MG63 (cell line): Measurements from ENCODE around the gene CTPS2. TPM values are rescaled to one million over a fixed set of nuclear protein-coding genes. Genes with fewer than 3 reads are reported as not detected.
A peak's percentile ranks its signal among the peaks of the same experiment; 100 is the strongest.
"Not testable (repeated sequence)": the region's sequence is repeated elsewhere in the genome, so short reads cannot be mapped to it uniquely, and the experiment has no call there.

Experiments
- DNase-seq: peaks from one replicate; pipeline ENCODE4 v3.0.0-alpha.2; 2020
- H3K27me3 ChIP-seq: fragments of 250-450 bp; sonication (Bioruptor Pico); 2 replicates; pipeline ENCODE4 v1.5.1; 2020; ENCODE audit warnings: mild to moderate bottlenecking, moderate library complexity
- H3K36me3 ChIP-seq: fragments of 250-450 bp; sonication (Bioruptor Pico); 2 replicates; pipeline ENCODE4 v1.5.1; 2020; ENCODE audit warnings: mild to moderate bottlenecking, moderate library complexity
- H3K4me3 ChIP-seq: fragments of 250-450 bp; sonication (Bioruptor Pico); 2 replicates; pipeline ENCODE4 v1.5.1; 2020; ENCODE audit warnings: mild to moderate bottlenecking, moderate library complexity
- H3K9me3 ChIP-seq: fragments of 250-450 bp; sonication (Bioruptor Pico); 2 replicates; pipeline ENCODE4 v1.5.1; 2020; ENCODE audit warnings: mild to moderate bottlenecking, moderate library complexity
- total RNA-seq: library from RNA; depleted of rRNA; stranded (reverse); fragments of >200 nt; shearing (Covaris generic); gene quantifications from 2 replicates; pipeline ENCODE4 v1.2.3, GENCODE V29; 2014; ENCODE audit warnings: low replicate concordance; rRNA removed

CTPS2 gene, protein sequence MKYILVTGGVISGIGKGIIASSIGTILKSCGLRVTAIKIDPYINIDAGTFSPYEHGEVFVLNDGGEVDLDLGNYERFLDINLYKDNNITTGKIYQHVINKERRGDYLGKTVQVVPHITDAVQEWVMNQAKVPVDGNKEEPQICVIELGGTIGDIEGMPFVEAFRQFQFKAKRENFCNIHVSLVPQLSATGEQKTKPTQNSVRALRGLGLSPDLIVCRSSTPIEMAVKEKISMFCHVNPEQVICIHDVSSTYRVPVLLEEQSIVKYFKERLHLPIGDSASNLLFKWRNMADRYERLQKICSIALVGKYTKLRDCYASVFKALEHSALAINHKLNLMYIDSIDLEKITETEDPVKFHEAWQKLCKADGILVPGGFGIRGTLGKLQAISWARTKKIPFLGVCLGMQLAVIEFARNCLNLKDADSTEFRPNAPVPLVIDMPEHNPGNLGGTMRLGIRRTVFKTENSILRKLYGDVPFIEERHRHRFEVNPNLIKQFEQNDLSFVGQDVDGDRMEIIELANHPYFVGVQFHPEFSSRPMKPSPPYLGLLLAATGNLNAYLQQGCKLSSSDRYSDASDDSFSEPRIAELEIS
- total RNA-seq, result 9.2 and 13.2 TPM in 2 replicates

DNA sequence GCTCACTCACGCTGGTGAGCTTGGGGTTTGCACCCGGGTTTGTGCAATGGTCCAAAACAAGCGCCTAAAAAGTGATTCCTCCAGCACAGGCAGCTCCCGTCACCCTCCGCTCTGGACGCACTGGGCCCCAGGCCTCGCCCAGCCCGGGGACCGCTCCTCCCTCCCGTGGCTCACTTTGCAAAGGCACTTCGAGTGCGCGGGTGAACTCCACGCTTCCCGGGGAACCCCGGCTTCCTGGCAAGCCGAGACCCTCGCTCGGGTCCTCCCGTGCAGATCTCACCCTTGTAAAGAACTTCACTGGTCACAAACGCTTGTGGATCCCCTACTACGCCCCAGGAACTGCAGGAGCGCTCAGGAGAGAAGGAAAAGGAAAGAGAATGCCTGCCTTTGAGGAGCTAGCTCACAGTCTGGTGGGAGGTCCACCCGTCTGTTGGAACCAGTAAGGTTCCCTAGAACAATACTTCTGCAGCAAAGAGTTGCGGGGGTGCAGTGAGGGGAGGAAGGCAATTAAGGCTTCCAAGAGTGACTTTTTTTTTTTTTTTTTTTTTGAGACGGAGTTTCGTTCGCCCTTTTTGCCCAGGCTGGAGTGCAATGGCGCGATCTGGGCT, at the start of gene CTPS2:
CTPS2 (minus strand) TSS at position 122 of the 608 bp plus-strand sequence. CDS start 9,767 bp downstream, outside the sequence.
- no peaks in the 10 kb centered on the region for H3K27me3 ChIP-seq
- peak; percentile 76 for DNase-seq
- no peaks in the 10 kb centered on the region for H3K9me3 ChIP-seq
- peak within 1 kb of the TSS; percentile 64 for H3K4me3 ChIP-seq
- H3K36me3 ChIP-seq, result no peaks in the 10 kb centered on the region; the same call in 1 of the 2 replicates

DNA sequence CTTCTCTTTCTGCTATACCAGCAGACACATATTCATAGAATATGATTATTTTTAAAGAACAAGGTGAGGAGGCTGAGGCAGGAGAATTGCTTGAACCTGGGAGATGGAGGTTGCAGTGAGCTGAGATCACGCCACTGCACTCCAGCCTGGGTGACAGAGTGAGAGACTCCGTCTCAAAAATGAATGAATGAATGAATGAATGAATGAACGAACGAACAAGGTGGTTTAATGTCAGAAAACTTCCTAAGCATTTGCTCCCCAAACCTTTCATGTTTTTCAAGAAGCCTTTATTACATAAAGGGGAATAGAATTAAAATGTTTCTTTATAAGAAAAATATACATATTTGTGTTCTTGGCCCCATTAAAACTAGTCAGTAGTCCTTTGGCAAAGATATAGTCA, 49.0 kb upstream of the CTPS2 start:
- H3K27me3 ChIP-seq, H3K36me3 ChIP-seq, H3K9me3 ChIP-seq, H3K4me3 ChIP-seq, DNase-seq: not testable (repeated sequence)

DNA sequence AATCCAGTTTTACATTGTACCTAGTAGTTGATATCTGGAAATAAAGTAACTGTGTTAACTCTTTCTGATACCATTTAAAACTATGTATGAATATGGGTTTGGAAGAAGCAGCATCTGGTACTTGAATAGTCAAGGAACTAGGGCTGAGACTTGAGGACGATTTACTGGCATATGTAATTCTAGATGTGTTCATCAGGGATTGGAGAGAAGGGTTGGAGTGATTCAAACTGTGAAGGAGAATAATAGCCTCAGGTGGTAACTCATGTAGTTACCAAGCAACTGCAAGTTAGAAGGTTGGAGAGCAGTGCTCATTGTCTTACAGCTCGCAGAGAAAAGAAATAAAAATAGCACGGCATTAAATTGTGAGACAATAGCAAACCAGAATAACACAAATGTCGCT, 44.3 kb upstream of the CTPS2 start:
- H3K27me3 ChIP-seq, result no peaks in the 10 kb centered on the region
- DNase-seq, result no peak
- peaks cover 4% of the 10 kb centered on the region for H3K36me3 ChIP-seq
- no peak overlapping the region for H3K4me3 ChIP-seq
- H3K9me3 ChIP-seq, result no peaks in the 10 kb centered on the region

DNA sequence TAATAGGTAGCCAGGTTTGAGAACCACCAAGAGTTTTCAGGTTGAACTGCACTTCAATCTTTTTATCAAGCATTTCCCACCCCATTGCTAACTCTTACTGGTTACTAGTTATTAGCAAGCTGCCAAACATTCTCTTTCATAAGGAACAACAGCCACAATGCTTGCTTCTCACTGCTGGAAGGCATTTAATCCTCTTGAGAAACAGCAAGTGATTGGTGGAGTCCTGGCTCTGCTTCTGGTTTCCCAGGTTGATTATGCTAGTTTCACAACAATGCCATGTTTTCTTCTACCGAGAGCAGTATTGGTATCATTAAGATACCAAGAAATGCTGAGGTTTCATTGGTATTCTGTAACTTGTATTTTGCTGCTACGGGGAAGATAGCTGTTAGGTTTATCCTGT, 41.5 kb upstream of the CTPS2 start:
- DNase-seq, result no peak
- no peaks in the 10 kb centered on the region for H3K36me3 ChIP-seq

DNA sequence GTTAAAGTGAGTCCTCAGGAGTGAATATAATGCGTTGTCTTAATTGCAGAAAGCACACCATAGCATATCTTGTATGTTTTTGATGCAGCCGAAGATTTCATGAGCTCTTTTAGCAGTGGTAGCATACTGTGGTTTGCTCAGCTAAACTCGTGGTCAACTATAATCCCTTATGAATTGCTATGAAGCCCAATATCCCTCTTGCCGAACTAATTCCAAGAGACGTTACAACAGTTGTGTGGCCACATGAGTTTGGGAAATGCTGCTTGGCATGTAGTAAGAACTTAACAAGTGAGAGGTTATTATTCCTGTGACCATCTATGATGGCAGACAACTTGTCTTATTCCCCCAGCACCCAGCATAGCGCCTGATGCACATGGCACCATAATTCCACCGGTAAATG, 37.7 kb upstream of the CTPS2 start:
- no peaks in the 10 kb centered on the region for H3K9me3 ChIP-seq
- no peak overlapping the region for H3K4me3 ChIP-seq
- peaks cover 6% of the 10 kb centered on the region for H3K36me3 ChIP-seq
- DNase-seq, result no peak
- H3K27me3 ChIP-seq, result no peaks in the 10 kb centered on the region

More for the DNA sequence above, 41.5 kb upstream of the CTPS2 start:
- Histone ChIP-seq H3K4me3 (no peak overlapping the region), H3K27me3 (no peaks in the 10 kb centered on the region), H3K9me3 (no peaks in the 10 kb centered on the region)

DNA sequence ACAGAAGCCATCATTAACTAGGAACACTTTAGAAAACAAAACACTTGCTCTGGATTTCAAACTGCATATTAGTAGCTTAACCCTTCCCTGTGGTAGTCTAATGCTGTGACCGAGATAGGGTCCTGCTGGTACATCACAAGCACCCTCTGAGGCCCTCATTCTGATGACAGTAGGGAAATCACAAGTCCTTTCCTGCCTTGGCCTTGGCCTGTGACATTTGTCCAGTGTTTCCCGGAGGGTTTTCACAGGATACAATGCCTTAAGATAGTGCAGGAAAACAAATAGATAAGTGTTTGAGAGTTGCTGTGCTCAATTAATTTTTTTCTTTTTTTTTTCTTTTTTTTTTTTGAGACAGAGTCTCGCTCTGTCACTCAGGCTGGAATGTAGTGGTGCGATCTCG, 36.0 kb upstream of the CTPS2 start:
- no peaks in the 10 kb centered on the region for H3K9me3 ChIP-seq
- H3K27me3 ChIP-seq, result no peaks in the 10 kb centered on the region
- DNase-seq, result no peak
- peaks cover 9% of the 10 kb centered on the region for H3K36me3 ChIP-seq
- H3K4me3 ChIP-seq, result no peak overlapping the region

DNA sequence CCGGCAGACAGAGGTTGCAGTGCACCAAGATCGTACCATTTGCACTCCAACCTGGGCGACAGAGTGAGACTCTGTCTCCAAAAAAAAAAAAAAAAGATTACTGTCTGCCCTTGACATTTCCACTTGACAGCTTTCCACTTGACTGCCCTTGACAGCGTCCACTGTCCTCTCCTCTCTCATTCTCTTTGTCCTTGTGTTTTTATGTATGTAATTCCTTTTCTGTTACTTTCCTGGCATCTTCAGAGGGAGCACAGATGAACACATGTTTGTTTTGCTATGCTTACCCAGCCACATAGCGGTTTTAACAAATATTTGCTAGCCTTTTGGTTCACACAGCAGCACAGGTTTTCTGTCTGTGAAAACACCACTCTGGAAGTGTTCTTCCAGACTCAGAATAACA, 33.2 kb upstream of the CTPS2 start:
- Histone ChIP-seq H3K4me3 (no peak overlapping the region), H3K27me3 (no peaks in the 10 kb centered on the region), H3K36me3 (peaks cover 9% of the 10 kb centered on the region), H3K9me3 (no peaks in the 10 kb centered on the region)
- no peak for DNase-seq

DNA sequence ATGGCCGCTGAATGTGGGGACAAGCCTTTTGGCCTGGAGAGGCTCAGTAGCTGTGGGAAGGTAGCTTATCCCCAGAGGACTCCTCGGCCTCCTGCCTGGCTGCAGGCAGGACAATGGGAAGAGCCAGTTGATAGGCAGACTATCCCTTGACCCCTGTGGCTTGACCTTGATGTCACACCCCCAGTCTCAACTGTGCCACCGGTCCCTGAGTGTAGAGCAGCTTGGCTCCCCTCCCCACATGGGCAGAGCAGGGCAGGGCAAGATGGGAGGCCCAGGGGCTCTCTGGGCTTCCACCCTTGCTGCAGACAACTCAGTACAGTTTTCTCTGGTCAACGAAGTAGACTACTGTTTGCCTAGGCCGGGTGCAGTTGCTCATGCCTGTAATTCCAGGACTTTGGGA, 32.6 kb upstream of the CTPS2 start:
- no peak for DNase-seq
- no peak overlapping the region for H3K4me3 ChIP-seq
- H3K36me3 ChIP-seq, result peaks cover 11% of the 10 kb centered on the region

DNA sequence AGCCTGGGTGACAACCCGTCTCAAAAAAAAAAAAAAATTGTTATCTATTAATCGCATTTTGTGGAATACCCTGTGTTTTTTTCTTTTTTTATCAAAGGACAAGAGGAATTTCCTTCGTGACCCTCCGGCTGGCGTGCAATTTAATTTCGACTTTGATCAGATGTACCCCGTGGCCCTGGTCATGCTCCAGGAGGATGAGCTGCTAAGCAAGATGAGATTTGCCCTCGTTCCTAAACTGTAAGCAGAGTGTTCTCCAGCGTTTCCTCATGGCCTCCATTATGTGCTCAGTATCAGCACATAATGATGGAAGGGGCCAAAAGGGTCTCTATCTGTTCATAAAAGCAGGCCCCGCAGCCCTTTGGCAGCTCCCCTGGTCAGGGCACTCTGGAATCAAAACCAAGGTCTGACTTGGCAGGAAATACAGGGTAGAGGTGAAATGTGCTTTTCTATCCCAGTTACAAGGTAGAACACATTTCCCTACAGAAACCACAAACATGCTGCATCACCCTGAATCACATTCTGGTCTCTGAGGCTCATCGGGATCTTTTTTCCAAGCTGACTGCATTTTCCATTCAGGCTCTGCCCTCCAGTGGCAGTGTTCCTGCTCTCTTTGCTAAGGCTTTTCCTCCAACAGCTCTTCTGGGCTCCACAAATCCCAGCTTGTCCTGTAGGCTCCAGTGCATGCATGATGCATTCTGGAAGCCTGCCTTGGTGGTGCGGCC, 31.3 kb upstream of the CTPS2 start:
- Histone ChIP-seq H3K9me3 (no peaks in the 10 kb centered on the region), H3K4me3 (no peak overlapping the region), H3K36me3 (peaks cover 11% of the 10 kb centered on the region), H3K27me3 (no peaks in the 10 kb centered on the region)
- peak; percentile 16 for DNase-seq

More for the DNA sequence above, 32.6 kb upstream of the CTPS2 start:
- Histone ChIP-seq H3K27me3 (no peaks in the 10 kb centered on the region), H3K9me3 (no peaks in the 10 kb centered on the region)

DNA sequence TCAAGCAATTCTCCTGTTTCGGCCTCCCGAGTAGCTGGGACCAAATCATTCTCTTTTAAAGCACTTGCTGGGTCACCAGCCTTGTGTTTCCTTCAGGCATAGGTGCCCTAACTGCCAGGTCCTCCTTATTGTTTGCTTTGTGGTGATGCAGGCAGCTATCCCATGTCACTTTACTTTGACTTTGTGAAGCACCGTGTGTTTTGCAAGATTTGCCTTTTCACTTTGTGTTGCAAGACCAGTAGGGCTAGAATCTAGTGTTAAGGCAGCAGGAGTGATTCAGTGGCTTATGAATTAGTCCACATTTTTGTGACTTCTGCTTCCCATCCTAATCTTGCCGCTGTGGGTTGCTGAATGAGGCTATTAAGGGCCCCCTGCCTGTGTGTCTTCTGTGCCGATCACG, 27.1 kb upstream of the CTPS2 start:
- no peak for DNase-seq
- Histone ChIP-seq H3K4me3 (no peak overlapping the region), H3K36me3 (peaks cover 21% of the 10 kb centered on the region), H3K27me3 (no peaks in the 10 kb centered on the region), H3K9me3 (no peaks in the 10 kb centered on the region)

DNA sequence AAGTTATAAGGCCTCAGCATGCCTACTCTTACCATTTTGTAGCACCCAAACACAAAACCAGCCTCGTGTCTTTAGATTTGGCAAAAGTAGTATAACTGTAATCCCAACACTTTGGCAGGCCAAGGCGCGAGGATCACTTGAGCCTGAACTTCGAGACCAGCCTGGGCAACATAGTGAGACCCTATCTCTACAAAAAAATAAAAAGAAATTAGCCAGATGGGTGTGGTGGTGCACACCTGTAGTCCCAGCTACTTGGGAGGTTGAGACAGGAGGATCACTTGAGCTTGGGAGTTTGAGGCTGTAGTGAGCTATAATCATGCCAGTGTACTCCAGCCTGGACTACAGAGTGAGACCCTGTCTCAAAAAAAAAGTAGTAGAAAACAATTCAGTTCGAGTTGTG, 24.6 kb upstream of the CTPS2 start:
- no peak overlapping the region for H3K4me3 ChIP-seq
- no peak for DNase-seq
- H3K9me3 ChIP-seq, result no peaks in the 10 kb centered on the region
- H3K36me3 ChIP-seq, result peaks cover 18% of the 10 kb centered on the region
- H3K27me3 ChIP-seq, result no peaks in the 10 kb centered on the region

DNA sequence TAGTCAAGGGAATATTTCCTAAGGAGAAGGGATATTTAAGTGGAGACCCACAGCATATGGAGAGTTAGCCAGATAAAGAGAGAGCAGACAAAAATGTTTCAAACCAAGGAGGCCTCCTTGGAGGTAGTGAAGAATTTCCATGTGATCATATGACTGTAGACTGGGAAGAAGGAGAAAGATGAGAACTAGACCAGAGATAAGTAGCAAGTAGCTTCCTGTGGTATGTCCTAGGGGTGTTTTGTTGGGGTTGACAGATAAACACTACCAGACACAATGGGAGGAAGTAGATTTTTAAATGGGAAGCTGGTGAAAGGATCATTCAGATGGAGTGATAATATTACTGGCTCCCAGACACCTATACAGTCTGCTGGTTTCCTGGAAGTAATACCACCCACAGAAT, 20.5 kb upstream of the CTPS2 start:
- no peak for DNase-seq
- peaks cover 16% of the 10 kb centered on the region; the same call in 1 of the 2 replicates for H3K36me3 ChIP-seq
- H3K4me3 ChIP-seq, result no peak overlapping the region

DNA sequence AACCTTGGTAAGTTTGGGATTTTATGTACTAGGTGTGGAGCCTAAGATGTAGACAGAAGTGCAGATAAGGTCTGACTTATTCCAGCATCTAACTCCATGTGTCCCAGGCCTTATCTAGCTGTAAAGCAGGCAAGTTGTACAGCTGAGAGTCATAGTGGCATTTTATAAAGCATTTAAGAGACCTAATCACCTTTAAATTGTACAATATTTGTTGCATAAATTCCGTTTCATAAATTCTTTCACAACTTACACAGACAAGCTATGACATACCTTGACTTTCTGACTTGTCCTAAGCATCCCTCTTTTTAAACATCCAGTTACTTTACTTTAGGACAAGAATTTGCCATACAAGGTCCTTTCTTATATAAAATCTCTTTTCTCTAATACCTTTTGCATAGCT, 18.0 kb upstream of the CTPS2 start:
- DNase-seq, result no peak
- Histone ChIP-seq H3K27me3 (no peaks in the 10 kb centered on the region), H3K9me3 (no peaks in the 10 kb centered on the region), H3K4me3 (no peak overlapping the region), H3K36me3 (0 out of 2 replicates have a peak, but pooled peaks cover 3% of the 10 kb centered on the region)

More for the DNA sequence above, 20.5 kb upstream of the CTPS2 start:
- Histone ChIP-seq H3K27me3 (no peaks in the 10 kb centered on the region), H3K9me3 (no peaks in the 10 kb centered on the region)

DNA sequence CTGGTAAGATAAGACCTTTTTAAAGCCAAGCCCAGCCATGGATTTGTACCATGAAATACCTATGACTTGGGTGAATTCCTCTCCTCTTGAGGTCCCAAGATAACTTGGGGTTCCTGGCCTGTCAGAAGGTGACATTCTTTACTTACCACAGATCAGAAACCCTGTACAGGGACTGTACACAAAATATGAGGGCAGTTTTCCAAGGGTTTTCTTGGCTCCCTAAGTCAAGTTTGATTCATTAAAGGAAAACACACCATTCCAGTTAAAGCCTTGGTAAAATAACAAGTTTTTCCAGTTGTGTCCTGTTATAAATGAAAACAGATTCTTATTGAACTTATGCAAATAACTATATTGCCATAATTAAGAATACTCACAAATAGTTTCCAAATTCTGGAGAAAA, 15.2 kb upstream of the CTPS2 start:
- Histone ChIP-seq H3K36me3 (no peaks in the 10 kb centered on the region; the same call in 1 of the 2 replicates), H3K4me3 (no peak overlapping the region), H3K9me3 (no peaks in the 10 kb centered on the region), H3K27me3 (no peaks in the 10 kb centered on the region)
- DNase-seq, result no peak

DNA sequence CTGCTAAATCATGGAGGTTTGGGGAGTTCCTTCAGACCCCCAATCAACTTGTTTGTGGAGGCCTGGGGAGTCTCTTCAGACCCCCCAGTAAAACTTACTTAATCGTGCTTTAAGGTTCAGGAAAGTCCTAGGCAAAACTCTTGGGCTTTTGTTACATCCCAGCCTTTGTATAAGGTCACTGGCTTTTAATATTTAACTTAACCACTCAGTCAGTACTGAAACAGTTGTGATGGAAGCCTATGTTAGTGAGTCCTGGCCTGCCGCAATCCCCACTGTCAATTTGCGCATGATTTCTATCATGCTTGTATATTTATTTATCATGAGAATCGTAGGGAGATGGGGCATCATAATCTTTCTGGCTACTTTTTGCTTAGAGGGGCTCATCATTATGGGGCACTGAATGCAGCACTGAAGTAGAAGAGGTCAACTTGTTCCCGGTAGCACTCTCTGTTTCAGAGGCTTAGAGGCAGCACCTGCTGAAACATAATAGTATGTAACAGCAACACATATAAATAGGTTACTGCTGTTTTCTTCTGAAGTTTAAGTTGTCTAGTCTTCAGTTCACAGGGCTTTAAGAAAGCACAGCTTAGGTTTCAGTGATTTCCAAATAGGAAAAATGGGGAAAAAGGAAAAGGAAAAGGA, 14.0 kb upstream of the CTPS2 start:
- not testable (repeated sequence) for H3K9me3 ChIP-seq, H3K4me3 ChIP-seq, DNase-seq, H3K27me3 ChIP-seq, H3K36me3 ChIP-seq

DNA sequence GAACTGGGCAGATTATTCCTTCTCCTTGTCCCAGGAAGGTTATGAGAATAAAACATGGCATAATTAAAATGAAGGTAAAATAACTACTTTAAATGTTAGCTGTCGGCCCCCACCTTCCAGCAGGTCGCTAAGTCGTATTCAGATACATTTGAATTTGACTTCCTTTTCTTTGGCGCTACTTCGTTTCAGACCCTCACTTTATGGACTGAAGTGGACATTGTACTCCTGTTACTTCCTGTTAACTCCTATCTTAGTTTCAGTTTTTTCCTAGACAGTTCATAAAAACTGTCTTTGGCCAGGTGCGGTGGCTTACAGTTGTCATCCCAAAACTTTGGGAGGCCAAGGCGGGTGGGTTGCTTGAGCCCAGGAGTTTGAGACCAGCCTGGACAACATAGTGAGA, 12.6 kb upstream of the CTPS2 start:
- DNase-seq, result no peak
- no peaks in the 10 kb centered on the region for H3K9me3 ChIP-seq
- H3K36me3 ChIP-seq, result no peaks in the 10 kb centered on the region; the same call in 1 of the 2 replicates
- H3K27me3 ChIP-seq, result no peaks in the 10 kb centered on the region
- no peak overlapping the region for H3K4me3 ChIP-seq
